Measurements from ENCODE around the gene CLK4. TPM values are rescaled to one million over a fixed set of nuclear protein-coding genes. Genes with fewer than 3 reads are reported as not detected.

CLK4 gene
- total RNA-seq, 1 experiment from 2014 or later: 29.3 TPM

- H3K4me1 Mint-ChIP-seq (ENCODE audit: low read depth, unreplicated experiment): no peaks in the 10 kb centered on the region
- H3K36me3 Mint-ChIP-seq (ENCODE audit: insufficient read depth, unreplicated experiment): no peaks in the 10 kb centered on the region
- no peak overlapping the region for H3K27ac Mint-ChIP-seq (ENCODE audit: unreplicated experiment)
- no peaks in the 10 kb centered on the region for H3K27me3 Mint-ChIP-seq (ENCODE audit: unreplicated experiment)
- no TSS peak for BruUV-seq (replicated peaks)
- DNase-seq: no peak
- CTCF ChIA-PET: no interaction called here
- no peak for TF ChIP-seq CTCF (IDR thresholded peaks at IDR 0.05; ENCODE audit: unreplicated experiment)
- H3K9me3 Mint-ChIP-seq (ENCODE audit: low read depth, unreplicated experiment): peaks cover 9% of the 10 kb centered on the region
- no peak overlapping the region for H3K4me3 Mint-ChIP-seq (ENCODE audit: low read depth, unreplicated experiment)
- intact Hi-C loops (cut with micrococcal nuclease; ENCODE audit: unreplicated experiment): no loop called here
Measured at GRCh38 chr5:178661836-178662540, 35.1 kb upstream of the CLK4 start.

GRCh38 chr5:178651046-178651810 is 24.4 kb upstream of the CLK4 start:
- no peak for TF ChIP-seq CTCF (IDR thresholded peaks at IDR 0.05; ENCODE audit: unreplicated experiment)
- no peak for DNase-seq
- Mint-ChIP-seq H3K36me3 (ENCODE audit: insufficient read depth, unreplicated experiment) (no peaks in the 10 kb centered on the region), H3K9me3 (ENCODE audit: low read depth, unreplicated experiment) (peaks cover 19% of the 10 kb centered on the region), H3K27ac (ENCODE audit: unreplicated experiment) (no peak overlapping the region), H3K4me1 (ENCODE audit: low read depth, unreplicated experiment) (no peaks in the 10 kb centered on the region), H3K27me3 (ENCODE audit: unreplicated experiment) (no peaks in the 10 kb centered on the region), H3K4me3 (ENCODE audit: low read depth, unreplicated experiment) (no peak overlapping the region)
- intact Hi-C loops (cut with micrococcal nuclease; ENCODE audit: unreplicated experiment): no loop called here
- CTCF ChIA-PET: no interaction called here
- no TSS peak for BruUV-seq (replicated peaks)

- H3K36me3 Mint-ChIP-seq (ENCODE audit: insufficient read depth, unreplicated experiment): no peaks in the 10 kb centered on the region
- no TSS peak for BruUV-seq (replicated peaks)
- DNase-seq: no peak
- H3K27ac Mint-ChIP-seq (ENCODE audit: unreplicated experiment): no peak overlapping the region
- H3K27me3 Mint-ChIP-seq (ENCODE audit: unreplicated experiment): no peaks in the 10 kb centered on the region
- CTCF ChIA-PET: no interaction called here
- intact Hi-C loops (cut with micrococcal nuclease; ENCODE audit: unreplicated experiment): no loop called here
- no peak overlapping the region for H3K4me3 Mint-ChIP-seq (ENCODE audit: low read depth, unreplicated experiment)
- peaks cover 21% of the 10 kb centered on the region for H3K9me3 Mint-ChIP-seq (ENCODE audit: low read depth, unreplicated experiment)
- TF ChIP-seq CTCF (IDR thresholded peaks at IDR 0.05; ENCODE audit: unreplicated experiment): no peak
- H3K4me1 Mint-ChIP-seq (ENCODE audit: low read depth, unreplicated experiment): no peaks in the 10 kb centered on the region
Measured at GRCh38 chr5:178650214-178650613, 23.4 kb upstream of the CLK4 start.

- TF ChIP-seq CTCF (IDR thresholded peaks at IDR 0.05; ENCODE audit: unreplicated experiment): no peak
- Mint-ChIP-seq H3K27ac (ENCODE audit: unreplicated experiment) (no peak overlapping the region), H3K4me3 (ENCODE audit: low read depth, unreplicated experiment) (no peak overlapping the region), H3K4me1 (ENCODE audit: low read depth, unreplicated experiment) (no peaks in the 10 kb centered on the region), H3K27me3 (ENCODE audit: unreplicated experiment) (no peaks in the 10 kb centered on the region), H3K36me3 (ENCODE audit: insufficient read depth, unreplicated experiment) (no peaks in the 10 kb centered on the region), H3K9me3 (ENCODE audit: low read depth, unreplicated experiment) (peaks cover 22% of the 10 kb centered on the region)
- no TSS peak for BruUV-seq (replicated peaks)
- DNase-seq: no peak
- intact Hi-C loops (cut with micrococcal nuclease; ENCODE audit: unreplicated experiment): no loop called here
- CTCF ChIA-PET: no interaction called here
Measured at GRCh38 chr5:178649580-178649979, 22.7 kb upstream of the CLK4 start.
